Endothelial cell of umbilical vein (primary cell): Measurements from ENCODE around the gene TEX19. TPM values are rescaled to one million over a fixed set of nuclear protein-coding genes. Genes with fewer than 3 reads are reported as not detected.

ENCODE experiments used
- BruUV-seq: library from RNA; stranded (reverse); fragments of 400-500 nt; replicated peaks from 2 replicates; lab custom pipeline; 2021; lab: Mats Ljungman, UMichigan
- CTCF ChIA-PET: fragments of 300-600, 350-600 bp; sonication (Branson Sonifier 250); formaldehyde crosslinking; loops from one replicate; lab custom pipeline; 2021; ENCODE audit warnings: antibody characterized with exemption, inconsistent platforms; lab: Charles Lee
- POLR2A ChIA-PET: fragments of 300-600, 350-600 bp; sonication (Branson Sonifier 250); formaldehyde crosslinking; loops from one replicate; lab custom pipeline; 2021; ENCODE audit warnings: antibody characterized with exemption, inconsistent platforms; lab: Charles Lee
- DNase-seq: peaks from one replicate; pipeline ENCODE4 v3.0.0-alpha.2; 2011; ENCODE audit warnings: low read depth, low spot score
- FAIRE-seq: peaks from 2 replicates; lab custom pipeline; 2011; peaks lifted over from hg19 to GRCh38; lab: Jason Lieb, UNC
- H2AFZ ChIP-seq: 2 replicates; pipeline ENCODE4 v1.6.0; 2012; ENCODE audit warnings: low read depth, low read length, control low read depth, inconsistent platforms
- H3K27ac ChIP-seq: 2 replicates; pipeline ENCODE4 v1.5.1; 2011; ENCODE audit warnings: low read depth, mild to moderate bottlenecking, control low read depth, low read length, moderate library complexity; ENCODE audit not compliant: insufficient read depth
- H3K27me3 ChIP-seq, 2 experiments: 2 replicates each; pipeline versions ENCODE4 v1.6.0 to v1.6.1; 2011; ENCODE audit warnings: low read length in 2 of 2, mixed read lengths in 1 of 2; ENCODE audit not compliant: control insufficient read depth in 2 of 2, insufficient read depth in 2 of 2
- H3K36me3 ChIP-seq, 2 experiments: 2 replicates in 1 of 2; 3 replicates in 1 of 2; pipeline ENCODE4 v1.5.1; 2011; ENCODE audit warnings: low read length in 2 of 2, mild to moderate bottlenecking in 1 of 2, moderate library complexity in 1 of 2; ENCODE audit not compliant: control insufficient read depth in 2 of 2, insufficient read depth in 2 of 2; ENCODE audit errors: extremely low read depth in 1 of 2
- H3K4me1 ChIP-seq: 3 replicates; pipeline ENCODE4 v1.5.1; 2011; ENCODE audit warnings: mild to moderate bottlenecking, low read length; ENCODE audit not compliant: control insufficient read depth, insufficient read depth; ENCODE audit errors: extremely low read depth
- H3K4me2 ChIP-seq: 2 replicates; pipeline ENCODE4 v1.6.1; 2011; ENCODE audit warnings: low read length, control low read depth, mixed read lengths; ENCODE audit not compliant: insufficient read depth
- H3K4me3 ChIP-seq, 3 experiments: fragments of 200-600 bp in 1 of 3; sonication (generic), shearing (Covaris generic) in 1 of 3; replicated peaks in 1 of 3; 2 replicates each; pipeline ENCODE4 v1.5.1; 2011 to 2016; ENCODE audit warnings: control low read depth in 3 of 3, low read length in 3 of 3, mild to moderate bottlenecking in 2 of 3, inconsistent platforms in 1 of 3, low read depth in 1 of 3, moderate library complexity in 1 of 3; ENCODE audit not compliant: insufficient read depth in 1 of 3
- H3K79me2 ChIP-seq: 2 replicates; pipeline ENCODE4 v1.6.0; 2012; ENCODE audit warnings: low read length, inconsistent platforms; ENCODE audit not compliant: control insufficient read depth, insufficient read depth
- H3K9ac ChIP-seq: replicated peaks from 2 replicates; pipeline ENCODE3; 2011; ENCODE audit warnings: low read length, control low read depth; ENCODE audit not compliant: insufficient read depth; ENCODE audit errors: extremely low read depth
- H3K9me1 ChIP-seq: replicated peaks from 3 replicates; pipeline ENCODE4 v1.6.0; 2011; ENCODE audit warnings: mild to moderate bottlenecking, low read length; ENCODE audit not compliant: control insufficient read depth, insufficient read depth; ENCODE audit errors: extremely low read depth
- H3K9me3 ChIP-seq: replicated peaks from 2 replicates; pipeline ENCODE4 v1.5.1; 2012; ENCODE audit warnings: low read length, inconsistent platforms; ENCODE audit not compliant: control insufficient read depth, insufficient read depth
- H4K20me1 ChIP-seq: replicated peaks from 2 replicates; pipeline ENCODE3; 2011; ENCODE audit warnings: mild to moderate bottlenecking, low read length; ENCODE audit not compliant: control insufficient read depth, insufficient read depth; ENCODE audit errors: extremely low read depth
- CTCF ChIP-seq, 2 donors: IDR thresholded peaks; 1 replicate in 1 of 2; 2 replicates in 1 of 2; pipeline ENCODE4 v1.5.1; 2011; ENCODE audit warnings: low read length in 2 of 2, mild to moderate bottlenecking in 2 of 2, moderate library complexity in 2 of 2, control low read depth in 1 of 2, inconsistent platforms in 1 of 2, low read depth in 1 of 2; ENCODE audit not compliant: insufficient read depth in 1 of 2; ENCODE audit errors: extremely low read depth in 1 of 2
- EZH2 ChIP-seq: IDR thresholded peaks from 2 replicates; pipeline ENCODE4 v1.6.1; 2012; ENCODE audit warnings: borderline replicate concordance, low read depth, mild to moderate bottlenecking, moderate library complexity, low read length, inconsistent platforms; ENCODE audit not compliant: severe bottlenecking
- FOS ChIP-seq: IDR thresholded peaks from 2 replicates; pipeline ENCODE4 v1.6.1; 2011; ENCODE audit warnings: mild to moderate bottlenecking, low read length, moderate library complexity, borderline replicate concordance; ENCODE audit not compliant: insufficient read depth
- GATA2 ChIP-seq: IDR thresholded peaks from 2 replicates; pipeline ENCODE4 v1.7.0; 2011; ENCODE audit warnings: low read depth, mild to moderate bottlenecking, moderate library complexity, mixed read lengths, low read length; ENCODE audit not compliant: insufficient read length, insufficient read depth
- JUN ChIP-seq: IDR thresholded peaks from 2 replicates; pipeline ENCODE4 v1.6.1; 2011; ENCODE audit warnings: borderline replicate concordance, low read depth; ENCODE audit not compliant: insufficient read length, insufficient read depth
- MAX ChIP-seq: IDR thresholded peaks from 2 replicates; pipeline ENCODE4 v1.6.1; 2011; ENCODE audit not compliant: insufficient read depth, insufficient read length
- MYC ChIP-seq: IDR thresholded peaks from one replicate; pipeline ENCODE4 v1.6.1; 2011; ENCODE audit warnings: mild to moderate bottlenecking, low read depth, low read length
- POLR2A ChIP-seq: IDR thresholded peaks from 2 replicates; pipeline ENCODE4 v1.6.1; 2012; ENCODE audit warnings: low read depth, mild to moderate bottlenecking, control low read depth, low read length
- POLR2AphosphoS5 ChIP-seq: IDR thresholded peaks from 2 replicates; pipeline ENCODE4 v1.6.1; 2012; ENCODE audit warnings: low read depth, mild to moderate bottlenecking, control low read depth, low read length, moderate library complexity; ENCODE audit not compliant: insufficient read depth
- dilution Hi-C: fragments of 300-500 bp; cut with MboI; formaldehyde crosslinking; loops from one replicate; pipeline ENCODE4 v1.15.0; 2019; ENCODE audit warnings: low sequenced_read_pairs; ENCODE audit not compliant: extremely low pct_ligation_motif_present
- intact Hi-C: fragments of 100-400 bp; cut with micrococcal nuclease; formaldehyde crosslinking; loops from one replicate; pipeline ENCODE4 v1.10.0; 2022
- polyA plus RNA-seq, 4 experiments: library from polyadenylated mRNA; depleted of rRNA in 3 of 4; stranded (reverse) in 3 of 4; unstranded in 1 of 4; fragments of >200 nt; gene quantifications; 2 replicates each; pipeline versions ENCODE4 v1.2.1 to v1.2.3, GENCODE V29; 2011 to 2012; ENCODE audit warnings: missing spikeins in 1 of 4
- total RNA-seq: library from RNA; stranded (reverse); gene quantifications from 2 replicates; pipeline ENCODE4 v1.2.3, GENCODE V29; 2021

TEX19 gene
- total and polyA plus RNA-seq, 2 donors (not counting 3 experiments of a cell fraction or from before 2014, with no cell fraction given) = 0.06 TPM; not detected in 1

- no peaks in the 10 kb centered on the region for H3K4me1 ChIP-seq
- TF ChIP-seq JUN (no peak), MYC (no peak), POLR2AphosphoS5 (no peak), MAX (no peak), CTCF (IDR thresholded peaks at IDR 0.05; ENCODE audit: extremely low read depth in 1 of 2, insufficient read depth in 1 of 2, low read depth in 1 of 2, low read length in 2 of 2) (no peak), GATA2 (no peak), POLR2A (no peak), EZH2 (no peak), FOS (no peak)
- no peak overlapping the region for H2AFZ ChIP-seq
- intact Hi-C loops = no loop called here
- no peaks in the 10 kb centered on the region for H3K79me2 ChIP-seq
- no peaks in the 10 kb centered on the region for H3K9me3 ChIP-seq
- no peaks in the 10 kb centered on the region for H4K20me1 ChIP-seq
- H3K4me2 ChIP-seq = no peak overlapping the region
- H3K27ac ChIP-seq = no peak overlapping the region
- FAIRE-seq (no peak), DNase-seq (no peak)
- no TSS peak for BruUV-seq
- no peaks in the 10 kb centered on the region for H3K27me3 ChIP-seq
- POLR2A ChIA-PET = no interaction called here
- no peak overlapping the region for H3K4me3 ChIP-seq
- dilution Hi-C loops = no loop called here
- no peaks in the 10 kb centered on the region for H3K36me3 ChIP-seq
- no peak overlapping the region for H3K9ac ChIP-seq
- CTCF ChIA-PET = no interaction called here
- no peaks in the 10 kb centered on the region for H3K9me1 ChIP-seq
Measured at GRCh38 chr17:82408288-82408937, 49.4 kb downstream of the TEX19 start.
